SU-DHL-6 (cell line): Measurements from ENCODE around the gene CASS4.

Source experiments
- CTCF ChIP-seq: fragments of 200-600 bp; sonication (generic); IDR thresholded peaks from one replicate; pipeline ENCODE4 v1.5.1; 2017; ENCODE audit warnings: antibody characterized with exemption, mild to moderate bottlenecking, low read length, moderate library complexity; ENCODE audit not compliant: insufficient read depth, poor library complexity, severe bottlenecking
- EZH2phosphoT487 ChIP-seq: fragments of 200-600 bp; sonication (generic), shearing (Covaris generic); conservative IDR thresholded peaks from 2 replicates; pipeline ENCODE4 v1.6.1; 2018; ENCODE audit warnings: mild to moderate bottlenecking, antibody characterized with exemption, low read length, moderate library complexity, mixed read lengths

GRCh38 chr20:56412949-56413348 lies 889 bp downstream of the CASS4 start:
- no peak for TF ChIP-seq CTCF
- TF ChIP-seq EZH2phosphoT487 = no peak
